SH-SY5Y (cell line): Measurements from ENCODE around the gene IQCF2.

Experiments used
- GATA2 ChIP-seq: IDR thresholded peaks from 2 replicates; pipeline ENCODE4 v1.6.1; 2011; ENCODE audit warnings: mild to moderate bottlenecking, low read depth, low read length
- GATA3 ChIP-seq: IDR thresholded peaks from 2 replicates; pipeline ENCODE4 v1.6.1; 2011; ENCODE audit warnings: low read depth, mild to moderate bottlenecking, low read length, moderate library complexity

The IQCF2 gene

DNA sequence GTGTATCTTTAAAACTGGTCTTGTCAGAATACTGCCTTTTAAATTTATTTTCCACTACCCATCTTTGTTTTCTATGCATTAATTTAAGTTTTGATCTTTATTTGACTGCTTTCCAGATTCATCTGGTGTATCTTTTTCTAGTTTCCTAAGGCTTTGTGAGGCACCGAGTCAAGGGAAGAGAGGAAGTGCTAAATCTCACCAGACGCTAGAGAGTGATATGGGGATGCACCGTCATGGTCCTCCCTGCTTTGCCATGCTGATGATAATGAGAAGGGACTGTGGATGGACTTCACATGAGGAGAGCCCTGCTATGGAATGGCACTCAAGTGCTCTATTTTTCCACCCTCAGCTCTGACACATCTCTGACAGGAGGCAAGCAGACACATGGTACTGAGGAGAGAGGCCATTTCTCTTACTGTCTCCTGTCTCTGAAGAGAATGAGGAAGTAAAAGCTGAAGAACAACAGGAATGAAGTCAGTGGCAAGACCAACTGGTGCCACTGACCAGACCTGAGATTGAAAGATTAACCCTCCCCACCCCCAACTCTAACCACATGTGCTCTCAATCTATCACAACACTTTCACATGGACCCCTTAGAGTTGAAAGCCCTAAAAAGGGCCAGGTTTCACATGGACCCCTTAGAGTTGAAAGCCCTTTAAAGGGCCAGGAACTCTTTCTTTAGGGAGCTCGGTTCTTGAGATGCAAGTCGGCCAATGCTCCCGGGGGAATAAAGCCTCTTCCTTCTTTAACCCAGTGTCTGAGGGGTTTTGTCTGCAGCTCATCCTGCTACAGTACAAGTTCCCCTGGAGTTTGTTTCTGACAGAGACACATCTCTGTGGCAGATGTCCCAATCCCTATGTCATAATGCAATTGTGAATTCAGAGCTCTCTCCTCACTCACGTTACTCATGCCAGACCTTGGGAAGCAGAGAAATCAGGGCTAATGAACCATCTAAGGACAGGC is at the start of gene IQCF2:
IQCF2 (plus strand) TSS at position 913 of the 963 bp plus-strand sequence. CDS start 52 bp downstream, outside the sequence.
- TF ChIP-seq GATA2, result no peak
- TF ChIP-seq GATA3, result no peak

DNA sequence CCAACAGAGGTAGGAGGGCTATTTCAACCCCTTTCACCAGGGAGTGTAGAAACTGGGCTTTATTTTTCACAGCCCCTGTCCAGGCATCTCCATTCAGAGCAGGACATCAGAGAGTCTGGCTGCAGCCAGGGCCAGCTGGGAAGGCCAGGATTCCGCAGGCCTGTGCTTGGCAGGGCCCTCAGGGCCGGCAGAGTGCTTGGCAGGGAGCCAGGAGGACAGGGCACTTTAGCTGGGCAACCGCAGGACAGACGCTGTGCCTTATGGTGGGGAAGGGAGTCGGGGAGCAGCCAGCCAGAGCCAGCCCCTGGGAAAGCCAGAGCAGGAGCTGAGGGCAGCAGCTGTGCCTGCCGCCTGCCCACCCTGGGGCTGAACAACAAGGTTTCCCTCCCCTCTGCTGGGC is 47.9 kb upstream of the IQCF2 start:
- no peak for TF ChIP-seq GATA3
- no peak; the same call in 1 of the 2 replicates for TF ChIP-seq GATA2

DNA sequence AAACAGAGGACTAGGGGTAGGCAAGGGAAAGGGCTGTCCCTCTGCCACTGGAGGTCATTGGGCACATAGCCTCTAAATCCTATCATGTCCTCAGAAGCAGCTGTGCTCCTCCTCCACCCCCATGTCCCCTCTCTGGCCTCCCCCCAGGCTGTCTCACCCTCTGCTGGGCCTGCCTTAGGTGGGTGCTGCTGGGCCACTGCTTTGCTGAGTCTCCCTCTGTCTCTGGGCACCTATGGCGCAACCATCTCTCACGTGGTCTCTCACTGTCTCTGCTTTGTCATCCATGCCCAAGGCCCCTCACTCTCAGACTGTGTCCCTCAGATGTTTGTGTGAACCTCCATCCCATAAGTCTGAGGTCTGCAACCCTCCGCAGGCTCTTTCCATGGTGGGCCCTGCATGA is 47.4 kb upstream of the IQCF2 start:
- TF ChIP-seq GATA3 (no peak), GATA2 (no peak)

DNA sequence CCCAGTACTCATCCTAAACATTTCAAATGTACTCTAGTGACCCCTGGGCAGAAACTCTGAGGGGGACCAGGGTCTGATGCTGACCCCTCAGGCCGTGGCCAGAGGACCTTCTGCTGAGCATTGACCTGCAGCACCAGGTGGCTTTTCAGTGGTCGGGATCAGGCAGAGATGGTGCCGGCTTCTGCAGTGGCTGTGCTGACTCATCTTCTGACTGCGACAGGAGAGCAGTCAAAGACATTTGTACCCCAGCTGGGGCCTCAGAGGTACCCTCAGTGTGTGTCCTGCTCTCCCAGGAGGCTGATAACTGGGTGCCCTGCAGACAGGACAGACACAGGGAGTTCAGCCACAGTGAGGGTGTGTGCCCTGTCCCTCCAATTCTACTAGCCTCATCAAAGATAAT is 45.8 kb upstream of the IQCF2 start:
- TF ChIP-seq GATA3 (no peak), GATA2 (no peak)

DNA sequence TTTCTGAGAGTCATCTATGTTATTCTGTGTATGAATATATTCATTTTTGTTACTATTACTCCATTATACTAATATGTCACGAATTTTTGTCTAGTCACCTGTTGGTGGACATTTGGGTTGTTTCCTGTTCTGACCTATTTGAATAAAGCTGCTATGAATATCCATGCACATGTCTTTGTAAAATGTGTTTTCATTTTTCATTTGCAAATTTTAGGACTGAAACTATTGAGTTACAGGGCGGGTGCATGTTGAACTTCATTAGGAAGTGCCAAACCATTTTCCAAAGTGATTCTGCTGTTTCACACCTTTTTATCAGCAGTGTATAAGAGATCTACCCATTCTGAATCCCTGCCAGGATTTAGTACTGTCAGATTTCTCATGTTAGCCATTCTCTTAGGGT is 44.7 kb upstream of the IQCF2 start:
- TF ChIP-seq GATA3, result no peak
- TF ChIP-seq GATA2, result no peak

DNA sequence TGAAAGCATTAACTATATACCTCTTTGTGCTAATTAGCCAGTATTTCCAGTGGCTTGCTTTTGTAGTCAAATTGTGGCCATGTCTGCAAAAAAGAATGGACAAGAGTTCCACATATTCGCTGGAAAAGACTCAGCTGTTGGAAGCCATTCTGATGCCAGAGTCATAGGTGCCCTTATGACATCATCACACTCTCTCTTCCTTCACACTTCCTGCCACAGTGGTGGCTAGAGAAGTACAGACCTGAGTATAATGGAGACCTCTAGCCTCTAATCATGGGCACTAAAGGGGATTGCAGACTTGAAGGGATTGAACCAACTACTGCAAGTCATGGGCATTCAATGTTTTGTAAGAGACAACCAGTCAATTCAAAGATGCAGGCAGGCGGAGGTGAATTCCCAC is 44.0 kb upstream of the IQCF2 start:
- TF ChIP-seq GATA3, result no peak
- TF ChIP-seq GATA2, result no peak

DNA sequence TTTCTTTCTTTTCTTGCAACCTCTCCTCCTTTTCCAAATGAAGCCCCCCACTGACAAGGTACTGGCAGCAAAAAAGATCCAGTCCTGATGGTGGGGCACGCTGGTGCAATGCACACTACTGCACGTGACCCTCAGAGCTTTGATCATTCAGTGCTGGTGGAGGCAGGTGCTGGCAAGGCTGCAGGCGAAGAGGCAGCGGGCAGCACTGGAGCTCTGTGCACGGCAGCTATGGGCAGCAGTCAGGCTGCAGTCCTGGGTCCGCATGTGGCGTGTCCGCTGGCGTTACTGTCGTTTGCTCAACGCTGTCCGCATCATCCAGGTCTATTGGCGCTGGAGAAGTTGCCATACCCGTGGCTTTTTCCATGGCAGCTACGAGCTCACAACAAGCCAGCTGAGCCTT is 42.3 kb upstream of the IQCF2 start:
- TF ChIP-seq GATA3, result no peak
- TF ChIP-seq GATA2, result no peak

DNA sequence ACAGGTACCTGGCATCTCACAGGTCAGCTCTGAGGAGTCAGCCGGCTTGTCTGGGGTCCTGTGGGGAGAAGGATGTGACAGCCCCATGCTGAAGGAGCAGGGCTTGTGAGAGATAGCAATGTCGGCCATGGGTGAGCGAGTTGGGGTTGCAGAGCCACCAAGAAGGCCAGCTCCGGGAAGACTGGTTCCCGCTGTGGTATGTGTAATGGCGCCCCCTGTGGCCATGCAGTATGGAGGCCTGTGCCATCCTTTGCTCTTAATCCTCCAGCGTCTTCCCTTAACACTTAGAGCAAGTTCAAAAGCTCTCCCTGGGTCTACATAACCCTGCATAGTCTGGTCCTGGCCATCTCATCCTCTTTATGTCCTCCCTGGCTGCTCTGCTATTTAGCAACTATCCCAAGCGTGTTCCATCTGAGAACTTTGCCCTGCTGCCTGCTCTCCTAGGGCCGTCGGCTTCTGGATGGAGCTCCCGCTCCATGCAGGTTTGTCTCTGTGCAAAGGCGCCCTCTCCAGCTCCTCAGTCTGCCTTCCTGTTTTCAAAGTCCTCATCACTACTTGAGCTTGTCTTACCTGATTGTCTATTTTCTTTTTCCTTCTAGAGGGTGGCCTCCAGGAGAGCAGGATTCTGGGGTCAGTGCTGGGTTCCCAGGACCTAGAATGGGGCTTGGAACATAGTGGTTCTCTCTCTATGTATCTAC is 41.6 kb upstream of the IQCF2 start:
- TF ChIP-seq GATA3 (no peak), GATA2 (no peak)

DNA sequence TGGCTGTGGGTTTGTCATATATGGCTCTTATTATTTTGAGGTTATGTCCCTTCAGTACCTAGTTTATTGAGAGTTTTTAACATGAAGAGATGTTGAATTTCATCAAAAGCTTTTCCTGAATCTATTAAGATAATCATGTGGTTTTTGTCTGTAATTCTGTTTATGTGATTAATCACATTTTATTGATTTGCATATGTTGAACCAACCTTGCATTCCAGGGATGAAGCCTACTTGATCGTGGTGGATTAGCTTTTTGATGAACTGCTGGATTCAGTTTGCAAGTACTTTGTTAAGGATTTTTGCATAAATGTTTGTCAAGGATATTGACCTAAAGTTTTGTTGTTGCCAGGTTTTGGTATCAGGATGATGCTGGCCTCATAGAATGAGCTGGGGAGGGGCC is 33.1 kb upstream of the IQCF2 start:
- TF ChIP-seq GATA2, result no peak
- no peak for TF ChIP-seq GATA3

DNA sequence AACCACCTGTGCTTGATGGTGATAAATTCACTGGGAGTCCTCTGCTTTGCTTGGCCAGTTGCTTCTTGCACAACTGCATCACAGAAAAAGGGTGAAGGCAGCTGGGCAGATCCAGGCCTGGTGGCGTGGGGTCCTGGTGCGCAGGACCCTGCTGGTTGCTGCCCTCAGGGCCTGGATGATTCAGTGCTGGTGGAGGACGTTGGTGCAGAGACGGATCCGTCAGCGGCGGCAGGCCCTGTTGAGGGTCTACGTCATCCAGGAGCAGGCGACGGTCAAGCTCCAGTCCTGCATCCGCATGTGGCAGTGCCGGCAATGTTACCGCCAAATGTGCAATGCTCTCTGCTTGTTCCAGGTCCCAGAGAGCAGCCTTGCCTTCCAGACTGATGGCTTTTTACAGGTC is 31.1 kb upstream of the IQCF2 start:
- TF ChIP-seq GATA2 (no peak), GATA3 (no peak)

DNA sequence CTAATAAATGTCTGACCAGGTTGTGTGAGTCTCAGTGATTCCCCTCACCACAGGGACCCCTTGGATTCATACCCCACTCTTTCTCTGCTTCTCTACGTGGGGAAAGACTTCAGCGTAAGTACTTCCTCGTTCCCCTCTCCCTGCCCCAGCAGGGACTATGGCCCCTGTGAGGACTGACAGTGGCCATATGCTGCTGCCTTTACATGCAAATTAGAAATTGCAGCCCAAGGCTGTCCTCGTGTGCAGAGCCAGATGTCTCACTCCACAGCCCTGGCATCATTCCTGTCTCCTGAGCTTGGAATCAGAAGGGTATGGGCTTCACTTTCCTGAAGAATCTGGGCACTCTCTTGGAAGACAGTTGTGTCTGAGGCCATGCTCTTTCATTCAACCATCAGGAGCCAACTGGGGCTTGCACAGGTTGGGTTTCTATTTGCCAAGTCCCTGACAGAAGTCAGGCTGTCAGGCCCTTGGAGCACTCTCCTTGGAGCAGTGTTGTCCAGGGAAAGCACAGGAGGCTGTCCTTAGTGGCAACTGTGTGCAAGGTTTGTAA is 30.5 kb upstream of the IQCF2 start:
- TF ChIP-seq GATA3, result no peak
- TF ChIP-seq GATA2, result no peak

DNA sequence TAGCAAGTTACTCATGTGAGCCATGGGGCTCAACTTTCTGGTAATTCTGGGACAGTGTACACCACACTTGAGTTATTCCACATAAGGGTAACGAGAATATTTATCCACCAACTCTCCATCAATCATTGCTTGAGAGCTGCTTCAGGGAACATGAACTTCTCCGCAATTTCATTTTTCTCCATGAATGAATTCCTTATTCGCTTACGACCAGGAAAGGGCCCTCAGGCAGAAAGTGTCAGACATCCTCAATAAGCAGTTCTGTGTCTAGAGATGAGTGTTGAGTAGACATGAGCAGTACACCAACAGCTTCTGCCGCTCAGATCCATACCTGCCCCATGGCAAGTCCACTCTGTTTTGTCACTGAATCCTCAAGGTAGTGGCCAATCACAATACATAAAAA is 24.8 kb upstream of the IQCF2 start:
- TF ChIP-seq GATA3, result no peak
- TF ChIP-seq GATA2, result no peak

DNA sequence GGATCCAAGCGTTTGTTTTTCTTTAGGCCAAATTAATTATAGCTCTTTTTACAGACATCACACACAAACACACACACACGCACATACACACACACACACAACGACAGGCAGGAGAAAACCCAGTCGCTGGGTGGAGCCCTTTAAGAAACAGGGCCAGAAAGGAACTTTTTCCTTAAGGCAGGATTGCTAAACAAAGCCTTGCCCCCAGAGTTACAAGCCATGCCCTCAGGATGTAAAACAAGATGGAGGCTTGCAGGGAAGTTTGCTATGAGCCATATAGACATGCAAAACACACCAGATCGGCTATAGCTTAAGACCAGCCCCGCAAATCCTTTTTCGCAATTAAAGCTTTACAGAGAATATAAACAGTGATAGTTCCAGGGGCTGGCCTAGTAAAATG is 16.3 kb upstream of the IQCF2 start:
- TF ChIP-seq GATA3 (no peak), GATA2 (no peak)

DNA sequence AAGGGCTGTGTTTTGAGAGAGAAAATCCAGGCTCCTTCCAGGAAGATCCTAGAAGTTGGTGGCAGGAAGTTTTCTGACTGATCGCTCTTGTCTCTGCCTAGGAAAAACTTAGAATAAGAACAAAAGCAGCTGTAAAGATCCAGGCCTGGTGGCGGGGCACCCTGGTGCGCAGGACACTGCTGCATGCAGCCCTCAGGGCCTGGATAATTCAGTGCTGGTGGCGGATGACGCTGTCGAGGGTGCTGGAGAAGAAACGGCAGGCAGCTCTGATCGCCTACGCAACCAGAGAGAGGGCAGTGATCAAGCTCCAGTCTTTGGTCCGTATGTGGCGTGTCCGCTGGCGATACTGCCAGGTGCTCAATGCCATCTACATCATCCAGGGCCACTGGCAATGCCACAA is 1.5 kb downstream of the IQCF2 start:
- TF ChIP-seq GATA2, result no peak
- TF ChIP-seq GATA3, result no peak
